HG03378 (cell line): ENCODE data around the gene CNTFR.

Experiments used
- ATAC-seq: cut with Tn5 transposase; IDR thresholded peaks from one replicate; pipeline ENCODE4 v1.9.1; 2021; ENCODE audit warnings: mild to moderate bottlenecking, moderate library complexity; ENCODE audit not compliant: unreplicated experiment

The CNTFR gene

DNA sequence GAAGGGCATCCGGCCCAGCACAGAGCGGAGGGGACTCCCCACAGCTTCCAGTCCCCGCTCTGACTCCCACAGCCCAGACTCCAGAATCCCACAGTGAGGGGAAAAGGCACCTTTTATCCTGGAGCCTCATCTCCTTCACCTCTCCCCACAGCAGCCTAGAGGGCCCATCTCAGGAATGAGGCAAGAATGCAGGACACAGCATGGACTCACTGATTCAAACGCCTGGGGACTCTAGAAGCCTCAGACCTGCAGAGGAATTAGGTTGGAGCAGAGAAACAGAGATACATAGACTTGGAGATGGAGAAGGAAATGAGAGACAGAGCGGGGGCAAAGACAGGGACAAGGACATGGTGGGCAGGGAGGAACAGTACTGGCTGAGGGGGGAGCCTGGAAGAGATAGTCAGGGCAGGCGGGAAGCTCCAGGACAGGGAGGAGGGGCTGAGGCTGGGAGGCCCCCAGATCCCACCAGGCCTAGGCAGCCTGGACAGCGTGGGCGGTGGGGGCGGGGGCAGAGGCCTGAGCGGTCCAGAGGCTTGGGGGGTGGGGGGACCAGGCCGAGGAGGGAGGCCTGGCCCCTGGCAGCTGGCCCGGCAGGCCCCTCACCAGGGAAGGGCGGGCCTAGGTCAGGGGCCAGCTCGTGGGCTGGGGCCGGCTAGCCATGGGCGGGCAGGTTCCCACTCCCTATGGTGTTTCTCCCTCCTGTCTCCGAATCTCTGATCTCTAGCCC lies 15.8 kb downstream of the CNTFR start:
- no peak for ATAC-seq

DNA sequence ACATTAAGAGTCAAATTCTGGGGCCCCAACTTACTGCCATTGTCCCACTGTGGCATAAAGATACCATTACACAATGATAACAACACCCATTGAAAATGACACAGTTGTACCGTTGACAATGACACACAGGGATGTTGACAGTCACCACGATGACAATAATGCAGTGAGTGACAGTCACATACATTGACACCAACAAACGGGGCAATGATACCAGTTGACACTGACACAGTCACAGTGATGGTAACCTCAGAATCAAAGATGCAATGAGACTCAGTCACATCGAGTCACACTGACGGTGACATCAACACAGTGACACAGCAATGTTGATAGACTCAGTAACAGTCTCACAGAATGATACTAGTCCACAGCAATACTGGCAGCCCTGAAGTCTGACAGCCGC lies 16.9 kb downstream of the CNTFR start:
- ATAC-seq = no peak

DNA sequence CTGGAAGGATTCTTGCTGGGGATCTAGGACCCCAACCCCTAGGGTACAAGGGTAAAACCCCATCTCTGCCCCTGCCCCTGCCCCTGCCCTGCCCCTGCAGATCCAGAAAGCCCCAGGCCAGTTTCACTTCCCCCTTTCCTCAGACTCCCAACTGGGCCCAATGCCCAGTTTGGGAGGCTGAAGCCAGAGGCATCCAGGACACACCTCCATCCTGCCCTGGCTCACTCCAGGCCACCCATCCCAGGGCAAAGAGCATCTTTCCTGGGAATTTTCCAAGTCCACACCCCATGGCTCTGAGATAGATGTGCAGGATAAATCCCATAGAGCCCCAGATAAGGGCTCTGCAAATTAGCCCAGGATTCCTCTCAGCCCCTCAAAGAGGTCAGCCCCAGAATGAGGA lies 17.4 kb downstream of the CNTFR start:
- ATAC-seq = no peak

DNA sequence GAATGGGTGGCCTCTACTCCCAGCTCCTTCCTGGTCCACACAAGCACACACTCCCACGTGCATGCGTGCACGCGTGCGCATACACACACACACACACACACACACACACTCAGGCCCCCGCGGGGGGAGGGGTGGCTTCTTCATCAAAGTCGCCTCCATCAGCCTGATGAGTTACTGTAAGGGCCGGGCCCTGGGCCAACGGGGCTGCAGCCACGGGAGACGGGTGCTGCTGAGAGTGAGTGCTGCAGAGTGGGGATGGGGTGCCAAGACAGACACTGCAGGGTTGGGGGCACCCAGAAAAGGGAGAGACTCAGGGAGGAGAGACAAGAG lies 18.1 kb downstream of the CNTFR start:
- no peak for ATAC-seq

DNA sequence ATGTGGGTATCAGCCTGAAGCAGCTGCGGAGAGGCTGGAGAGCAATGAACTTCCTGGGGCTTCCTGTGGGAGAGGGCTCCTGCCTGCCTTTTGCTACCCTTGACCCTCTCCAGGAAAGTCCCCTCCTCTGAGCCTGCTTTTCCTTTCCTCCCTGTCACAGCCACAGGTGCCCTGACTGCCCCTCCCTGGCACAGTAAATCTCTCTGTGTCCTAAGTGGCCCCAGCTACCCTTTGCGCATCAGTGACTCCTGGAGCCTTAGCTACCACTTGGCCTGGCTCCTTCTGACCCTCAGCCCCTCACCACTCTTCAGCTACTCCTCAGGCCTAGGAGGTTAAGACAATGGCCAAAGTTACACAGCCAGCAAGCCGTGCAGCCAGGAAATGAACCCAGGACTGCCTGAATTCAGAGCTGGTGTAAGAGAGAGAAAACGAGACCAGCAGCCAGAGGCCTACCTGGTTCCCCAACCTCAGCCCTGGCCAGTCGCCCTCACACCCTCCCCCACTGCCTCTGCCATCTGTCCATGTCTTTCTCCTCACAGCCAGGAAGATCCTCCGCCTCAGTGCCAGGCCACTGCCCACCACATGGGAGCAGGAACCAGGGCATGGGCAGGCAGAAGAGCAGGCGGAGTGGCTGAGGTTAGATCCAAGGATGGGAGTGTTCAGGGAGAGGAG lies 18.6 kb downstream of the CNTFR start:
- ATAC-seq = no peak

DNA sequence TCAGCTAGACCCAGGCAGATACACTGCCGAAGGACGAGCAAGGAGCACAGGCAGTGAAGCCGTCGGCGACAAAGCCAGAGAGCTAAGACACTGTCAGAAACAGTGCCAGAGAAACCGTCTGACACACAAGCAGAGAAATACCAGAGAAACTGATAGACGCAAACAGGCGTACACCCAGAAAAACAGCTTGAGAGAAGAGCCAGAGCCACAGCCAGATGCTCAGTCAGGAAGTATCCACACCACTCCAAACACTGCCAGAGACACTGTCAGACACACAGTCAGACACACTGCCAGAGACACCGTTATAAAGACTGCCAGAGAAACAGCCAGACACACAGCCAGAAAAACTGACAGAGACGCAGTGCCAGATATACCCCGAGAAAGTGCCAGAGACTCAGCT lies 19.1 kb downstream of the CNTFR start:
- no peak for ATAC-seq

DNA sequence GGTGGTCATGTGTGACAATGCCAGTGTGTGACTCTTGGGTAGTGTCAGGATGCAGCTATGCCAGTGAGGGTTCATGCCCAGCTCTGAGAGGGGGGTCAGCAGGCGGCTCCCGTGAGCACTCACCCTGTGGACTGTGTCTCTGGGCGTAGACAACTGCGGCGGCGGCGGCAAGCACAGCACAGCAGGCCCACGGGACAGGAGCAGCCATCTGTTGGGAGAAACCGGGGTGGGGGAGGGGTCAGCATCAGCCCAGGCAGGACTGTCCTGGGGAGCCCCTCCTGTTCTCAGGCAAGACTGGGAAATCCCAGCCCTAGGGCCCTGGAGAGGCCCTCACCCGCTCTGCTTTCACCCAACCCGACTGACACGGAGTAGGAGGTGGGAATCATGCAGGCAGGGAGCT lies 20.8 kb downstream of the CNTFR start:
- no peak for ATAC-seq

DNA sequence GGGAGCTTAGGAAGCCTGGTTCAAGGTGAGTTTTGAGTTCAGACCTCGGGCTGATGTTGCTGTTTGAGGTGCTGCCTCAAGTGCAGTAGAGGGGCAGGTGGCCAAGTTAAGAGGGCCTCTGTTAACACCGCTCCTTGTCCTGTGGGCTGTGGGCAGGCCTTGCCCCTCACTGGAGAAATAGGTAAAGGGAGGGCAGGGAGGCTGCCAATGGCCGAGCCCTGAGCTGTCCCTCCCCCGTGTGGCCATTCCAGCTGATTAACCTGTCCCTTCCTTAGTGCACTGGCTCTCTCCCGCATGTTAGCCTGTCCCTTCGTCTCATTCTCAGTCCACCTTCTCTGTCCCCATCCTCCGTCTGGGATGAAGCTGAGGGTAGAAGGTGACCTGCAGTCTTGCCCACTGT lies 21.4 kb downstream of the CNTFR start:
- ATAC-seq = no peak

DNA sequence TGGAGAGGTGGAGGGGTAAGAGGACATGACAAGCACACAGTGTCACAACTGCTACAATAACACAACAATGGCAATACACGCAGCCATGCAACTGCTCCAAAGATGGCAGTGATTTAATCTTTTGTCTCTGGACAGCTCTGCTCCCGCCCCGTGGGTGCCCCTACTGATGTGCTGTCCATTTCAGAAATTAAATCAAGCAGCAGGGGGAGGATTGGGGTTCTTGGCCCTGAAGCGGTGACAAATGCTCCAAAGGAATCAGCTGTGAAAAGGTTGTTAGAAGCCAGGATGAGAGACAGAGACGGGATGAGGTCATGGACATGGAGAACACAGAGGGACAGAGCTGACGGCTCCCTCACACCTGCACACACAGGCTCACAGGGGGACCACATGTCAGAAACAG lies 22.6 kb downstream of the CNTFR start:
- ATAC-seq = no peak

DNA sequence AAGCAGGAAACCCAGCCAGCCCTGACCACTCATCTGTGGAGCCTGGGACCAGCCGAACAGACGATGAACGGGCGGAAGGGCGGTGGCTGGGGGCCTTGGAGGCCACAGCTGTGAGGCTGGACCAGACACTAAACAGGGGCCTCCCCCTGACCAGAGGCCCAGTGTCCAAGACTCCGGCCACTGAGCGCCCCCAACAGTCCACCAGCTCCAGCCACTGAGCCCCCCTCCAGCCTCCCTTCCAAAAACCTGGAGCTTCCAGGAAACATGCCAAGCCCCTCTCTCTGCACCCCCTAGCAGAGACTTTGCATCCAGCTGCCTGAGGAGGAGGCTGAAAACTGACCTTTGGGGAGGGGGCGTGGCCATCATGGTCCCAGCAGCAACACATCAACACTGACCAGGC lies 23.2 kb downstream of the CNTFR start:
- ATAC-seq = no peak

DNA sequence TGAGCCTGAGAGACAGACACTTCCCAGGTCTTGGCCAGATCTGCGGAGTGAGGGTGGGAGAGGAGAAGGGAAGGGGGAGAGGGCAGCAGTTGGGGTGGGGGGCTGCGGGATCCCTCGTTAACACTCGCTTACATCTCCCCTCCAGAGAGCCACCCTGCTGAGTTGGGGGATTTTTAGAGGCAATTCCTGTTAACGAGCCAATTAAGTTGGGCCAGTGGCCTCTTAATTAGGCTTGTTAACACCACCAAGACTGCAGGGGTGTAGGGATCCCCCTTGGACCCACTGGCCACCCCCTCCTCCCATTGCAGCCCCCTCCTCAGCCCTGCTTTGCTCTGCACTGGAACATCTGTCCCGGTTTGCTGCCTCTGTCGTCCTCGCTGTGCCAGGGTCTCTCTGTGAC lies 23.7 kb downstream of the CNTFR start:
- ATAC-seq = no peak

DNA sequence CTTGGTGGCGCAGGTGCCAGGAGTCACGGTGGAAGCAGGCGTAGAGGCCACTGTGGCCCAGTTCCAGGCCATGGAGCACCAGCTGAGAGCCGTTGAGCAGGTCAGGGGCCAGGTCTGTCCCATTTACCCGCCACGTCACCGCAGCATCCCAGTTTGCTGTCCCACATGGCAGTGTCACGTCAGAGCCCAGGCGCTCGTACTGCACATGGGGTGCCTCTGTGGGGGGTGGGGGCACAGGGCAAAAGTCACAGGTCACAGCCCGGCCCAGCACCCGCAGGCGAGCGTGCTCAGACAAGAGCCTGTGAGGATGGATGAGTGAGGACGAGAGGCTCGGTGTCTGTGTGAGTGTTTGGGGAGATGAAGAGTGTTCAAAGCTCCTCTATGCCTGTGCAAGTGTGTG lies 24.9 kb downstream of the CNTFR start:
- ATAC-seq = no peak

DNA sequence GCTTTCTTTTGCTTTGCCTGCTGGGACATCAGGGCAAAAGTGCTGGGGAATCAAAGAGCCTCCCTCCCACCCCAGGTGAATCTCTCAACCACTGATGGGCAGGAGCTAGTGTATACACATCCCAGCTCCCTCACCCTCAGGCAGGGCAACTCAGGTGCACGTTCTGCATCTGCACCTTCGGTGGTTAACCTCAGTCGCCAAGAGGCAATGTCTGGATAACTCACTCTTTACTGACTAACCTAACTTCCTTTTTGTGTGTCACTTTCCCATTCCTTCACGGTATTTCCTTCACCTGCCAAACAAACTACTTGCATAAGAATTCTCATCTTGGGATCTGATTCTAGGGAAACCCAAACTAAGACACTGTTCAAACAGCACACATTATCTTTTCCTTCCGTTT lies 26.3 kb downstream of the CNTFR start:
- no peak for ATAC-seq

DNA sequence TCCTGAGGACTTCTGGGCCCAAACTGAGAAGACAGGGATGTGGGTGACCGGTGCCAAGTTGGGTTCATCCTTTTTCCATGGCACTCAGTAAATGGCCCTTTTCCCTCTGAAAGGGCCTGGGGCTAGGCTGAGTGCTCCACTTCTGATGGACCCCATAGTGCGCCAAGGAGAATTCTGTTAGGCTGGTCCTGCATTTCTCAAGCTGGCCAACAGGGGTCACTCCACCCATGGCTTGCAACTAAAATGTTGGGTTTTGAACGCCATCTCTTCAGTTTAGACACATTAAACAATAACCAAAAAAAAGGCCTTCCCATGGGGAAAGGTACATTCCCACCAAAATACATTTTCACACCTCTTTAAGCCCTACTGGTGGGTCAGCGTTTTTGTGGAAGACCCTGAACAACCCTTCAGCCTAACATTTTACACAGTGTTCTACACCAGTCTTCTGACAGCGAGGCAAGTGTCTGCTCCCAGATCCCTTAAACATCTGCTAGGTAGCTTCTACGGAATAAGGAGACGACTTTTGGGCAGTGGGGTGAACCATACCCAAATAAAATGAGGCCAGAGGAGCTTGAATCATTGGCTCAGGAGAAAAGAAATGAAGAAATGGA lies 27.3 kb downstream of the CNTFR start:
- ATAC-seq = no peak

DNA sequence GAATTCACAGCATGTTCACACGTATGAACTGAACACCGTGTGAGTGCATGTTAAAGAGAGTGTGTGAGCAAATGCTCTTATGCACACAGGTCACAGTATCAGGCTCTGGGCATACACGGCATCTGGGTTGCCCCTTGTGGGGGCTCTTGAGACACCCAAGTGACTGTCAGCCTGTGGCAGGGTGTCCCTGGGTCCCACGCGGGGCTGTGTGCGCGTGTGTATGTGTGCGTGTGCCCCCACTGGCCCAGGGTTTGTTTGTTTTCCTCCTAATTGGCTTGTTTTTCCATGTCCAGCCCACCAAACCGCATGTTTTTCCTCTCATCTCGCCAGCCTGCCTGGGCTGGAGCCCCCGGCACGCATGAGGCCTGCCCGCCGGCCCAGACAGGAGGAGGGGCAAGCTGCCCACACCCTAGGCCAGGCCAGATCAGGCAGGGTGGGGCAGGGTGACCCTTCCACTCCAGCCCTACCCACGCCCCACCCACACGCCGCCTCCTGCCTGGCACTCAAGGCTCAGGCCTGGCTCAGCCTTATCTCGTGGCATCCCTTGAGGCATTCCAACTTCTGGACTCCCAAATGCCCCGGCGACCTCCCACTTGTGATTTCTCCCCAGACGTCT lies 28.8 kb downstream of the CNTFR start:
- ATAC-seq = no peak

DNA sequence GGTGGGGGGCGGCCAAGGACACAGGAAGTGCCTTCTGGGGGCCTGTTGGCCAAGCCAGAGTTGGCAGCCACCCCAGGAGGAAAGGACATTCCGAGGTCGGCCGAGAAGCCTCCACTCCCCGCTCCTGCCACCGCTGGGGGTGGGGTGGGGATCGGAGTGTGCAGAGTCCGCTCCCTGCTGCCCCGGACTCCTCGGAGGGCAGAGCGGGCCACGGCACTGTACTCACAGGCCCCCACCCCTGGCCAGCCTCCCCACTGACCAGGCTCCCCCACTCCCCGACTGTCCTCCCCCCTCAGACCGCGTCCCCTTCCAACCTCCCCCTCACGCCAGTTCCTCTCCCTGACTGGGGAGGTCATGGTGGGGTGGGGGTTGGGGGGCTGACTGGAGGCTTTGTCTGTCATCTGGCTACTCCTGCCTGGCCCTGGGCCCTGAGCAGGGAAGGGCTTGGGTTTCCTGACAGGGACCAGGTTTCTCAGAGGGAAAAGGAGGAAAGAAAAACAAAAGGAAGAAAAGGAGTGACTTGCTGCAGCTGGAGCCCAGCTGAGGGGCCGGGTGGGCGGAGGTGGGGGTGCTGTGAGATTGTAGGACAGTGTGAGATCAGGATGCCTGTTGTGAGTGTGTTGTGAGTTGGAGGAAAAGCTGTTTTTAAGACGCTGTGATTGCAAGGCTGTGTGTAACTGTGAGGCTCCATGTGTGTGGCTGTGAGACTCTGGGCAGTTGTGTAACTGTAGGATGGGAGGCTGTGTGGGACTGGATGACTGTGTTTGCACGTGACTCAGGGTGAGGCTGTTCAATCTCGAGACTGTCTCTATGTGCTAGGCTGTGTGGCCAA lies 29.7 kb downstream of the CNTFR start:
- ATAC-seq = no peak

DNA sequence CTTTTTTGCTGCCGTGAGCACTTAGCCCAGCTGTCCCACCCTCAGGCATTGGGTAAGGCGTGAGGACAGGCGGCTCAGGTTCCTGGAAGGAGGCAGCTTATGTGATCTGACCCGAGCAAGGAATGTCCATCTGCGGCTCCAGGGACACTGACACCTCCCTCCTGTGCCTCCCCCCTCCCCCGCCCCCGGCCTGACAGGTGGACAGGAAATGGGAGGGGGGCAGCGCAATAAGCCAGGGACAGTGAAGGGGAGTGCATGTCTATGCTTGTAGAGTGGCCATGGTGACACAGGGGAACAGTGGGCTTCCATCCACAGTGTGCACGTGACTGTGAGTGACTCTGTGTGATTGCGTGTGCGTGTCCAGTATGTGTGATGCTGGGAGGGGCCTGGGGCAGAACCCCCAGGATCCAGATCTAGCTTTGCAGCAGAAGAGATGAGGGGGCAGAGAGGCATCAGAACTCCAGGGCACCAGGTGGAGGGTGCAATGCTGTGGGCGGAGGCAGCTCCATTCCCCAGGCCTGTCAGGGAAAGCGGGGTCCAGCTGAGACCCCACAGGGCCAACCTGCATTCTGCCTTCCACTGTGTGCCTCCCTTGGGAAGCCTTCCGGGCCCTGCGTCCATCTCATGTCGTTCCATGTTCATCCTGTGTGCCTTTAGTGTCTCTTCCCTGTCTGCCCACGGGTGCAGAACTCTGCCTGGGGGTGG lies 30.5 kb downstream of the CNTFR start:
- ATAC-seq = no peak

DNA sequence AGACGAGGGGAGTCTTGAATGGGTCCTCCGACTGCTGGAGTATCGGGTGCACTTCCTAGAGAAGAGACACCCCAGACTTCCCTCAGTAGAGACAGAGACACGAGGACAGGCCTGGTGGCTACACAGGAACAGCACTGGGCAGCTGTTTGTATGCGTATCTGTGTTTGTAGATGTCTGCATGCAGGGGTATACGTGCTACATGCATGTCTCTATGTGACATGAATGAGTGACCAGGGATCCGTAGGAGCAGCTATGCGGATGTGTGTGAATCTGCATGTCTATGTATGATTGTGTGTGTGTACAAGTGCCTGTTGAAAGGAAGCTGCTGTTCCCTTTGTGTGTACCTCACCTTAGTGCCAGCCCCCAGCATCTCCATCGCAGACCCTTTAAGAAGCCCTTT lies 31.2 kb downstream of the CNTFR start:
- no peak for ATAC-seq

DNA sequence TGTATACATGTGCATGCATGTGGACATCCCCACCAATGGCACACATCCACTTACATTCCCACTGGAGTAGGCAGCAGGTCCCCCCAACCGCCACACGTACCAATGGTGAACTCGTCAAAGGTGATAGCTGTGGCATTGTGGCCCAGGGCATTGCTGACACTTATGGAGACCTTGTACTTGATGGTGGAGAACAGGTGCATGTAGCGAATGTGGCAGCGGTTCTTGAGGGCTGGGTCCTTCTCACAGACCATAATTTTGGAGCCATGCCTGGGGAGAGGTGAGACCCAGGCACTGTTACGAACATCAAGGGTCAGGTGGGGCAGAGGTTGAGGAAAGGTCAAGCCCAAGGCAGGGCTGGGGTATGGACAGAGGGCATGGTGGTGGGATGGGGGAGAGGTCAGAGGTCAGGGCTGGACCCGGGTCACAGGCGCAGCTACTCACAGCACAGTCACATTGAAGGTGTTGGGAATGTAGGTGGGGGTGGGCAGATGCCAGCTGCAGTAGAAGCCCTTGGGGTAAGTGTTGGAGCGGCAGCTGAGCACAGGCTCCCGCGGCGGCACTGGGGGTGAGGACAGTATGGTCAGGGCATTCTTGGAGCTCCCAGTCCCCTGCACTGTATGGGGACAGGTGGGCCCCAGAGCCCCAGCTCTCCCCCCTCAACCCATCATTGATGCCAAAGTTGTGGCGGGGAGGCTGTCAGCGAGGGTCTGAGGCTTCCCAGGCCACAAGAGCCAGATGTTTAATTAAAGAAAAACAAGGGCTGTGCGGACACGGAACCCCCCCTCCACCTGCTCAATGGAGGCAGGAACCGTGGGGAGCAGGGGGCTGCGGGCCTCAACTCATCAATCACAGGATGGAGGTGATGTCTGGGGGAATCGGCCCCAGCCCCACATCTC lies 31.9 kb downstream of the CNTFR start:
- no peak for ATAC-seq

DNA sequence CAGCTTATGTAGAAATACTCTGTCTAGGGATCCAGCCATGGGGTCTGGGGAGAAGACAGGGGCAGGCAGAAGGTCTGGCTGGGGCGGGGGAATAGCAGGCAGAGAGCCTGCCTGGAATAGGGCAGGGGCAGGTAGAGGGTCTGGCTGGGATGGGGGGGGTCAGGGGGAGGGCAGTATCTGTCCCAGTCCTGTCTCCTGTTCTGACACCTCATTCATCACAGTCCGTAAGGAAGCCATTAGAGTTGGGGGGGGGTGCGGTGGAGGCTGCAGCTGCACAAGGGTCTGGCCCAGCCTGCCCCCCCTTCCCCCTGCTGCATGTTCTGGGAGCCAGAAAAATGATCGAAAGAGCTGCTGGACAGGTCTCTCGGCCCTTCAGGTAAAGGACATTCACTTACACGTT lies 32.6 kb downstream of the CNTFR start:
- ATAC-seq = no peak
